Effector CD4-positive, alpha-beta T cell (primary cell): ENCODE results near the gene TPRX2.
"Not testable (repeated sequence)": the region's sequence is repeated elsewhere in the genome, so short reads cannot be mapped to it uniquely, and the experiment has no call there.

Experiments
- DNase-seq: peaks from one replicate; pipeline ENCODE4 v3.0.0-alpha.2; 2020

TPRX2 gene

DNA sequence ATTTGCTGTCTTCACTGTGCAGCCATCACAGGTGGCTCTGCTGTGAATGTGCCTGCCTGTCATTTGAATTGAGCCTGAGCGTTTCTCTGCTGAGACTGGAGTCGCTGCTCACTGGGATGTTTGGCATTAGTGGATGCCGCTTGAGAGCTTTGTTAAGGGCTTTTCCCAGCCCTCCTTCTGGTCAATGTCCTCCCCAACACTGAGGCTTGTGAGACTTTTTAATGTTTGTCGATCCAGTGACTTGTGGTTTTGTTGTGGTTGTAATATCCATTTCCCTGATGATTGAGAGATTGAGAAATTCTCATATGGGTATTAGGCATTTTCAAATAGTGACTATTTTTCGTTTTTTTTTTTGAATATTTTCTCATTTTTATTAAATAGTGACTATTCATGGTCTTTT lies 2.6 kb downstream of the TPRX2 start:
- DNase-seq = no peak

DNA sequence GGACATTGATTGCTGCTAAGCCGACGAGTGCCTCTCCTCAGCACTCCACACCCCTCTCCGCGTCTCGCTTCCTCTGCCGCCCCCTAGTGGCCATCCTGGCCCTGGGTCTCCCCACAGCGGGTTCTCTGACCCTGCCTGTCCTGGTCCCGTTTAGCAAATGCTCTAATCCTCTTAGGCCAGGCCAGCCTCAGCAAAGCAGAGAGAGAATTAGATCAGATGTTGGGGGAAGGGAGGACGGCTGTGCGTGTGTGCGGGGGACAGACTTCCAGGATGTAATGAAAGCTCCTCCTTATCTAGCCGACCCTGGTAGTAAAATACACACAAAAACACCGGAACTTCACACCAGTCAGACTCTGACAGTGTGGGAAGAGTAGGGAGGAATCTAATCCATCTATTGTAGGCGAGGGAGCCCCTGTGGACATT lies 4.5 kb downstream of the TPRX2 start:
- peak; percentile 77 for DNase-seq

DNA sequence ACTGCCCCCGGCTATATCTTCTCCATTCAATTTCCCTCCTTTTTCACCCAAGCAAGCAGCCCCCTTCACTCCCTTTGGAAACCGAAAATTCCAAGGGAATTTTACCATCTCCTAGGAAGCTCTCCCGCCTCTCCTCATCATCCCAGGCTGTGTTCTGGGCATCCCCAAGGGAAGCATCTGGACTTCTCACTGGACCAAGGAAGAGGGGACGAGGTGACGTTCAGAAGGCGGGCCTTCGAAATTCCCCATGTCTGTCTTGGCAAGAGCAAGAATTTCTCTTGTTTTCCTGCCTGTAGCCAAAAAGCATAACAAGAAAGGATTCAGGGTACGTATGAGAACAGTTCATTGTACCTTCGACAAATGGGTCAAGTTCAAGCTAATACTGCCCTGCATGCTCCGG lies 6.1 kb downstream of the TPRX2 start:
- no peak for DNase-seq

- DNase-seq = no peak
Measured at GRCh38 chr19:47878906-47879305, 19.9 kb downstream of the TPRX2 start.

- DNase-seq = not testable (repeated sequence)
Measured at GRCh38 chr19:47879385-47879784, 20.4 kb downstream of the TPRX2 start.

- DNase-seq = no peak
Measured at GRCh38 chr19:47881757-47882156, 22.7 kb downstream of the TPRX2 start.

GRCh38 chr19:47882890-47883289 lies 23.9 kb downstream of the TPRX2 start:
- no peak for DNase-seq

GRCh38 chr19:47885067-47885463 lies 26.0 kb downstream of the TPRX2 start:
- DNase-seq = no peak

DNA sequence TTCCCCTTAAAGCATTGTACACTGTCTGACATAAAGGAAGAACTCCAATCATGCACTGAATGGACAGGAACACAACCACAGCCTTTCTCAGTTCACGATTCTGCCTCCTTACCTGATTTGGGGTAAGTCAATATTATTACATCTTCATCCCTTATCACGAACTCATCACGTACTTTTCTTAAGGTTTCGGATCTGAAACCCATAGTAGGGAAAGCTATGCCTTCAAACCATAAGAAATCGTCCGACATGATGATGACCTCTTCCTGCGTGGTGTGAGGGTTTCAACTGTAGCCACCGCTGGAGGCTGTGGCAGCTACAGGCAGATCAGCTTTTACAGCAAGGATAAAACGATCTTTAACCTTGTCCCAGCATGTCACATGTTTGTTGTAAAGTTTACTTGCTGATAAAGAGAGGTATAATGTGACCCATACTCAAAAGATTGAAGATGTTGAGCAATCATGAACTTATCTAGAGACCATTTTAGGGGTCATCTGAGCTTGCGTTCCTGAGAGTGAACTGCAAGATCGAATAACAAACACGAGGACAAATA lies 27.1 kb downstream of the TPRX2 start, which contains the start of gene SULT2A1:
SULT2A1 (minus strand) TSS at position 306 of the 550 bp plus-strand sequence; CDS start at position 248, 58 bp downstream.
- no peak for DNase-seq

GRCh38 chr19:47890865-47891621 lies 32.0 kb downstream of the TPRX2 start:
- no peak for DNase-seq

GRCh38 chr19:47891622-47891922 lies 32.5 kb downstream of the TPRX2 start:
- no peak for DNase-seq

GRCh38 chr19:47891923-47892666 lies 33.1 kb downstream of the TPRX2 start:
- no peak for DNase-seq

- no peak for DNase-seq
Measured at GRCh38 chr19:47895165-47895782, 36.2 kb downstream of the TPRX2 start.

- no peak for DNase-seq
Measured at GRCh38 chr19:47896019-47896418, 37.0 kb downstream of the TPRX2 start.

- DNase-seq = no peak
Measured at GRCh38 chr19:47896773-47897172, 37.7 kb downstream of the TPRX2 start.

- no peak for DNase-seq
Measured at GRCh38 chr19:47897861-47898260, 38.8 kb downstream of the TPRX2 start.

DNA sequence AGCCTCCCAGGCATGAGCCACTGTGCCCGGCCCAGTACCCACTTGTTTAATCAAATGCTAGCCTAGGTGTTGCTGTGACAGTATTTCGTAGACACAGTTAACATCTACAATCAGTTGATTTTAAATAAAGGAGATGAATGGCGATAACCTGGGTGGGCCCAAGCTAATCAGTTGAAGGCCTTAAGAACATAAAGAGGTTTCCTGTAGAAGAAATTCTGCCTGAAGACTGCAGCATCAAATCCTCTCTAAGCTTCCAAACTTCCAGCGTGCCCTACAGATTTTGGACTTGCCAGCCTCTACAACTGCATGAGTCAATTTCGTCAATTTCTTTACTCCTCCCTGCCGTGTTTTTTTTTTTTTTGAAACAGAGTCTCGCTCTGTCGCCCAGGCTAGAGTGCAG lies 40.3 kb downstream of the TPRX2 start:
- DNase-seq = no peak

DNA sequence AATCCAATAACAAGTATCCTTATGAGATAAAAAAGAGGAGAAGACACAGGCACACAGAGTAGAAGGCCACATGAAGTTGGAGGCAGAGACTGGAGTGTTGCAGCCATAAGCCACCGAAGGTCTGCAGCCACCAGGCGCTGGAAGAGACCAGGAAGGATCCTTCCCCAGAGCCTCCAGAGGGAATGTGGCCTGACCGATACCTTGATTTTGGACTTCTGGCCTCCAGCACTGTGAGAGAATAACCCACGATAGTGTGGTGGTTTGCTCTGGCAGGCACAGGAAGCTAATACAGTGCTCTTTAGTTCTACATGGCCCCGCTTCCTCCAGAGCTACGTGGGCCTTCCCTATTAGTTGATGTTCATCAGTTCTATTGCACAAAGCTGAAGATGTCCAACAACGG lies 42.3 kb downstream of the TPRX2 start:
- no peak for DNase-seq

DNA sequence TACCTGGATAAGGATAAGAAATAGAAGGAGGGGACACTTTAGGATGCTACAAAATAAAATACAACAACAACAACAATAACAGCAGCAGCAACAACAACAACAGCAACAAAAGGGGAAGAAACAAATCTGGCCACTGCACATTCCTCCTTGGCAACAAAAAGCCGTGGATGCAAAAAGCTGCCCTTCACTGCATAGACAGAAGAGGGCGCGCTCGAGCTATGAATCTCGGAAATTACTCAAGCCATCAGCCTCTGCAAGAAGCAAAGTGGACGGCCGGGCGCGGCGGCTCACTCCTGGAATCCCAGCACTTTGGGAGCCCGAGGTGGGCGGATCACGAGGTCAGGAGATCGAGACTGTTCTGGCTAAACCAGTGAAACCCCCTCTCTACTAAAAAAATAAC lies 50.3 kb downstream of the TPRX2 start:
- DNase-seq = peak; percentile 44

- DNase-seq = not testable (repeated sequence)
Measured at GRCh38 chr19:47910191-47910590, 51.2 kb downstream of the TPRX2 start.
